Activated CD8-positive, alpha-beta memory T cell treated with anti-CD3 and anti-CD28 coated beads, Interleukin-2, amount 50 U/mL, for 24 hours (primary cell): ENCODE measurements around the gene TNP2.
A peak's percentile ranks its signal among the peaks of the same experiment; 100 is the strongest.
"Not testable (repeated sequence)": the region's sequence is repeated elsewhere in the genome, so short reads cannot be mapped to it uniquely, and the experiment has no call there.

Experiments
- DNase-seq: peaks from one replicate; pipeline ENCODE4 v3.0.0-alpha.2; 2020; ENCODE audit errors: extremely low read depth

The TNP2 gene

DNA sequence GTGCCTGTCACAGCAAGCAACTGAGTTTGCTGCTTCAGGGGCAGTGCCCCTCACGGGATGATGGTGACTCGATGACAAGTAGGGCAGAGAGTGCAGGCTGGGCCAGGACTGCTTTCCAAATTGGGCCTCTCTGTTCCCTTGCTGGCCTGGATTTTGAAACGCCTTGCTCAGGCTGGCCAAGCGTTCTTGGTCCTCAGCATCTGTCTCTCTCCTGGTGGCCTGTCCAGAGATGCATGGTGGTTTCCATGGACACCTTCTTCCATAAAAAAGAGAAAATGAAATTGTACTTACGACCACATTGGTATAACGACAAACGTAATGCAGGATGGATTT lies 31.4 kb upstream of the TNP2 start:
- no peak for DNase-seq

DNA sequence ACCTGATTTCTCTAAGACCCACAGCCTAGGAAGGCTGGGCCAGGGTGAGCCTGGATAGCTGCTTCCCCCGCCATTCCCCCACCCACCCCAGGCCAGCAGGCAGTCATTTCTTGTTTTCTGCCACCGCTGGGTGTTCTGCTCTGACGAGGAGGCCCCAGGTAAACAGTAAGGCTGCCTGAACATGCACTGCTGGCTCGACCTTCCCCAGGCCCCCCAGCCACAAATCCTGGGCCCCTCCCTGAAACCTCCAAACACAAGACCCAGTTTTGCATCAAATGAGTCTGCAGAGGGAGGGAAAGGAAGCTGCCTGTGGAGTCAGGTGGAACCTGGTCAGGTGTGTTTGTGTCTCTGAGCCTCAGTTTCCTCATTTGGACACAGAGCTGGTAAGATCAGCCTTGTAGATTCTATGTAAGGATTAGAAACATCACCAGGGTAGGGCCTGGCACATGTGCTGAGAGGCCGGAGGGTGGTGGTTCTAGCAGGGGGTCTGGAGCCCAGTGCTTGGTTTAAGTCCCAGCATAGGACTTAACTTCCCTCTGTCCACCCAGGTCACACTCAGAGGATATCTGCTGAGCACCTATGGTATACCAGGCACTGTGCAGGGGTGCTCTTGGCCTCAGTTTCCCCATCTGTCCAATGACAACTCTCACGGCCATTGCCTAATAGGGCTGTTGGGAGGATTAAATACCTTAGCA lies 30.9 kb upstream of the TNP2 start:
- no peak for DNase-seq

DNA sequence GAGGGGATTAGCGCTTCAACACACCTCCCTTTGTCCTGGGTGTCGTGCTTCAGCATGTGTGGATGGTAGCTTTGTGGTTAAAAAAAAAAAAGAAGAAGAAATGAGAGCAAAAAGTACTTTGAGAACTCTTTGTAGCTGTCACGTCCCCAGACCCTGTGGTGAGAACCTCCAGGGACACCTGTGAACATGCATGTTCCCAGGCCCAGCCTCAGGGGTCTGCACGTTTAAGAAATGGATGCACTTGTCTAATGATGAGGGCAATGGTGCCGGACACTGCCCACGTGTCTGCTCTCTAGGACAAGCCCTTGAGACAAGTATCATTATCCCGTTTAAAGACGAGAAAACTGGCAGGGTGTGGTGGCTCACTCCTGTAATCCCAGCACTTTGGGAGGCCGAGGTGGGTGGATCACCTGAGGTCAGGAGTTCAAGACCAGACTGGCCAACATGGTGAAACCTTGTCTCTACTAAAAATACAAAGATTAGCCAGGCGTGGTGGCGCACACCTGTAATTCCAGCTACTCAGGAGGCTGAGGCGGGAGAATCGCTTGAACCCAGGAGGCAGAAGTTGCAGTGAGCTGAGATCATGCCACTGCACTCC lies 29.9 kb upstream of the TNP2 start:
- not testable (repeated sequence) for DNase-seq

DNA sequence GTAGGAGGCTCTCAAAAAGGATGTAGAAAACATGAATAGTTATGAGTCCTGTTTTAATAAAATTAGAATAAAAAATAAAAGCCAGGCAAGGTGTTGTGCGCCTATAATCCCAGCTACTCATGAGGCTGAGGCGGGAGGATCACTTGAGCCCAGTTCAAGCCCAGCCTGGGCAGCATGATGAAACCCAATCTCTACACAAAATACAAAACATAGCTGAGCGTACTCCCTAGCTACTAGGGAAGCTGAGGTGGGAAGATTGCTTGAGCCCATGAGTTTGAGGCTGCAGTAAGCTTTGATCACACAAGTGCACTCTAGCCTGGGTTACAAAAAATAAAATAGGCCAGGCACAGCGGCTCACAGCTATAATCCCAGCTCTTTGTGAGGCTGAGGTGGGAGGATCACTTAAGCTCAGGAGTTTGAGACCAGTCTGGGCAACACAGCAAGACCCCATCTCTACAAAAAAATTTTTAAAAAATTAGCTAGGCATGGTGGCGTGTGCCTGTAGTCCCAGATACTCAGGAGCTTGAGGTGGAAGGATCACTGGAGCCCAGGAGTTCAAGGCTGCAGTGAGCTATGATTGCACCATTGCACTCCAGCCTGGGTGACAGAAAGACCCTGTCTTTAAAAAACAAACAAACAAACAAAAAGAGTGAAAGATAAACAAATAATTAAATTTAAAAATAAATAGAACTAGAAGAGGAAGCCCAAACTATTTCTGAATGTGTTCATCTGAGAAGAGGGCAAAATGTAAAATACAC lies 29.2 kb upstream of the TNP2 start:
- DNase-seq: no peak

DNA sequence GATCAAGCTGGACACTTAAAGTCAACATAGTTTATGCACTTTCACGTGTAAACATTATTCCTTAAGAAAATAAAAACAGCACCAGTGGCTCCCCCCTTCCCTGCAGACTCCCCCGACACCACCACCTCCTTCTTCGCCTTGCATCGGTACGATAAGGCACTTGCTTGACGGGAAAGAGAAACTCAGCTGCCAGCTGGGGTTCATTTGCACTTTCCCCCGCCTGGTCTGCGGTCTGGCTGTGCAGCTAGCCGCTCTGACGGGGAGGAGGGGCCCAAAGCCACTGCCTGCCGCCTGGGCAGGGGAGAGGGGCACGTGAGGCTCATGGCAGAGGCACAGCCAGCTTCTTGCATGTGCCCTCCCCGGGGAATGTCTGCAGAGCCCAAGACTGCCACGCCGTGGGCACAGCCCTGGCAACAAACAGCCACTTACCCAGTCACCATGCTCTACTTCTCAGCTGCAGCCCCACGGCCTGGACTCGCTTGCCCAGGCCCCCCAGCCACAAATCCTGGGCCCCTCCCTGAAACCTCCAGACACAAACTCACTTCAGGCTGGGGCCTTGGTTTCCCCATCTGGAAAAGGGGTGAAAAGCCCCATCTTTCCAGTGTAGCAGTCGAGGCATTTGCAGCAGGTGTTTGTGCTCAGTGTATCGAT lies 28.5 kb upstream of the TNP2 start:
- peak; percentile 24 for DNase-seq

DNA sequence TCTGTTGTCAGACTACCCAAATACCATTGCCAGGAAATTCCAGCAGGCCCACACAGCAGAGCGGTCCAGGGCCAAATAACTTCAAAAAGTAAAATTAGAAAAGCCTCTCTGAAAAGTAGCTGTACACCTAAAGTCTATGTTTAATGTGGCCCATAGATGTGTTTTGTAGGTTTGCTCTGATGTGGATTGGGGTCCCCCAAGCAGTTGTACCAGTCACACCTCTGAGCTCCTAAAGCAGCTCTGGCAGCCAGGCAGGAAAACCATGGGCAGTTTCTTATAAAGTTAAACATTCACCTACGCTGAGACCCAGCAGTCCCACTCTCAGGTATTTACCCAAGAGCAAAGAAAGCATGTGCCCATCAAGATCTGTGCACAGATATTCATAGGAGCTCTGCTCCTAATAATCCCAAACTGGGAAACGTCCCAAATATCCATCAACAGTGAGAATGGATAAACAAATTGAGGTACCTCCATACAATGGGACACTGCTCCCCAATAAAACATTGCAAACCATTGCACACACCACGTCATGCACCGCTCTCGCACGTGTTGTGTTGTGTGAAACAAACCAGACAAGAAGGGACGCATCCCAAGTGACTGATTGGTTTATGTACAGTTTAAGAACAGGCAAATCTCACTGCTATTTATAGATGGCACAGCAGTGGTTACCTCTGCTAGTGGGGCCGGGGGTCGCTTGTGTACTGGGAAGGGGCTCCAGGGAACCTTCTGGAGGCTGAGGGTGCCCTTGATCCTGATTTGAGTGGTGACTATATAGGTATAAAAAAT lies 27.8 kb upstream of the TNP2 start:
- DNase-seq: no peak

DNA sequence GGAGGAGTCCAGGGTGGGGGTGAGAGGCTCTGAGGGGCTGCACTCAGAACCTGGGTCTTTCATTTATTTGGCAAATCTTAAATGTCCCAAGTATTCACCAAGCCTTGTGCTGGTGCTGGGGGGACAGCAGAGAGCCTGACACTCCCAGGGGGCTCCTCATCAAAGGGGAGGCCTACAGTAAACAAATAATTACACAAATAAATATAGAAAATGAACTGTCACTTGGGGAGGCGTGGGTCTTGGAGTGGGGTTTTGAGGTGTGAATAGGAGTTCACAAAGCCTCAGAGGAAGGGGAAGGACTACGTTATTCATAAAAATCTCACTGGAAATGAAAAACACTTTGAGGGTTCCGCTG lies 27.2 kb upstream of the TNP2 start:
- DNase-seq: no peak

DNA sequence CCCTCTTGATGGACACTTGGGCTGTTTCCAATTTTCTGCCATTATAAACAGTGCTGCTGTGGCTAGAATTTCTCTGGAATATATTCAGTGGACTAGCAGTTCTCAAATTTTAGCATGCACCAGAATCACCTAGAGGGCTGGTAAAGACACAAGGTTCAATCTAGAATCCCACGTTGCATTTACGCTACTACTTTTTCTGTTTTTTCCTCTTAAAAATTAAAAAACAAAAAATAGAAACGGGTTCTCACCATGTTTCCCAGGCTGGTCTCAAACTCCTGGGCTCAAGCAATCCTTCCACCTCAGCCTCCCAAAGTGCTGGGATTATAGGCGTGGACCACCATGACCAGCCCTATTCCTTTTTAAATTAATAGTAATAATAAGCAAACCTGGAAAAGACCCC lies 26.5 kb upstream of the TNP2 start:
- DNase-seq: no peak

DNA sequence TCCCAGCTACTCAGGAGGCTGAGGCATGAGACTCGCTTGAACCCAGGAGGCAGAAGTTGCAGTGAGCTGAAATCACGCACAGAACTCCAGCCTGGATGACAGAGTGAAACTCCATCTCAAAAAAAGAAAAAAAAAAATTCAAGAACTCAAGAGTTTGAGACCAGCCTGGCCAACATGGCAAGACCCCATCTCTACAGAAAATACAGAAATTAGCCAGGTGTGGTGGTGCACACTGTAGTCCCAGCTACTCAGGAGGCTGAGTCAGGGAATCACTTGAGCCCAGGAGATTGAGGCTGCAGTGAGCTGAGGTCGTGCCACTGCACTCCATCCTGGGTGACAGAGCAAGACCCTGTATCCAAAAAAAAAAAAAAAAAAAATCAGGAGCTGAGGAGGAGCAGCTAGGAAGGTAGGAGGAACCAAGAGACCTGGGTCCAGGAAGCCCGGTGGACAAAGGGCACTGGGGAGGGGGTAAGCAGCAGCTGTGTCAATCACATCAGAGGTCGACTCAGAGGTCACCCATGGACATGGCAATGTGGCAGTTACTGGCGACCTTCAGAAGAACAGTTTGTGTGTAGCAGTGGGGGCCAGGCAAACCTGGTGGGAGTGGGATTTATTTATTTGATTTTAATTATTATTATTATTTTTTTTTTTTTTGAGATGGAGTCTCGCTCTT lies 23.1 kb upstream of the TNP2 start:
- DNase-seq: no peak

DNA sequence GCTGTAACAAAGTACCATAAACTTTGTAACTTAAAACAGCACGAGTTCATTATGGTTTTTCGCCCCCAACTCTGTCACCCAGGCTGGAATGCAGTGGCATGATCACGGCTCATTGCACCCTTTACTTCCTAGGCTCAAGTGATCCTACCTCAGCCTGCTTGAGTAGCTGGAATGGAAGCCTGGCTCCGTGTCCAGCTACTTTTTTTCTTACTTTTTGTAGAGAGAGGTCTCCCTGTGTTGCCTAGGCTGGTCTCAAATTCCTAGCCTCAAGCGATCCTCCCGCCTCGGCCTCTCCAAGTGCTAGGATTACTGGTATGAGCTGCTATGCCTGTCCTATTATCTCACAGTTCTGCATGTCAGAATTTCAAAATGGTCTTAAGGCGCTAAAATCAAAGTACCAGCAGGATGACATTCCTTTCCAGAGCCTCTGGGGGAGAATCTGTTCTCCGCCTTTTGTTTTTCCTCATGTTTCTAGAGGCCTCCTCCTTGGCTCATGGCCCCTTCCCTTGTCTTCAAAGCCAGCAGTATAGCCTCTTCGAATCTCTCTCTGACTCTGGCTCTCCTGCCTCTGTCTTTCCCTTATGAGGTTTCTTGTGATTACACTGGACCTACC lies 22.1 kb upstream of the TNP2 start:
- no peak for DNase-seq

DNA sequence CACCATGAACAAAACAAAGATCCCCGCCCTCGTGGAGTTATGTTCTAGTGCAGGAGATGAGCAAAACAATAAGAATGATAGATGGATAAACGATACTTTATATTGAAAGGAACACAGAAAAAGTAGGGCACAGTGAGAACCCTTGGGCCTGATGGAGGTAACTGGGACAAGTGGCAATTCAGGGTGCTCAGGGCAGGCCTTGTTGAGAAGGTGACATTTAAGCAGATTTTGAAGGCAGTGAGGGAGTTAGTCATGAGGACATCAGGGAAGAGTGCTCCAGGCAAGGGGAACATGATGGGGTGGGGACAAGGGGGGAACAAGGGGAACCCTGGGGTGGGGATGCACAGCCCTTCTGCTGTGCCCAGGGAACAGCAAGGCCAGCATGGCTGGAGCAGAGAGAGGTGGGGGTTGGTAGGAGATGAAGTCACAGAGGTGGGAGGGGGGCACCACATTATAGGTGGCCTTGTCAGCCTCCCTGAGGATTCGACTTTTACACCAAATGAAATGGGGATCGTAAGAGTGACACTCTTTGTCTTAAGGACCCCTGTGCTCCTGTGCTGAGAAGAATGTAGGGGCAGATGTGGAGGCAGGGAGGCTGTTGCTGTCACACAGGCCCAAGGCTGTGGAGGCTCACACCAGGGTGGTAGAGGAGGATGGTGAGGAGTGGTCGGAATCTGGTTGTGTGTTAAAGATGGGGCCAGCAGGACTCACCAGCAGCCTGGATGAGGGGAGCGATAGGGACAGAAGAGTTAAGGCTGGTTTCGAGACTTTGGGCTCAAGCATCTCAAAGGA lies 21.2 kb upstream of the TNP2 start:
- no peak for DNase-seq

DNA sequence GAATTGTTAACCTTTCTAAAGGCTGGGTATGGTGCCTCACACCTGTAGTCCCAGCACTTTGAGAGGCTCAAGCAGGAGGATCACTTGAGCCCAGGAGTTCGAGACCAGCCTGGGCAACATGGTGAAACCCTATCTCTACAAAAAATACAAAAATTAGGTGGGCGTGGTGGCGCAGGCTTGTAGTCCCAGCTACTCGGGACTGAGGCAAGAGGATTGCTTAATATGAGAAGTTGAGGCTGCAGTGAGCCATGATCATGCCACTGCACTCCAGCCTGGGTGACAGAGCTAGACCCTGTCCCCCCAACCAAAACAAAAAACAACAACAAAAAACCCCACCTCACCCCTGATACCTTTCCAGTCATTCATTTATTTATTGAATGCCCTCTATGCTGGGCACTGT lies 20.6 kb upstream of the TNP2 start:
- not testable (repeated sequence) for DNase-seq

DNA sequence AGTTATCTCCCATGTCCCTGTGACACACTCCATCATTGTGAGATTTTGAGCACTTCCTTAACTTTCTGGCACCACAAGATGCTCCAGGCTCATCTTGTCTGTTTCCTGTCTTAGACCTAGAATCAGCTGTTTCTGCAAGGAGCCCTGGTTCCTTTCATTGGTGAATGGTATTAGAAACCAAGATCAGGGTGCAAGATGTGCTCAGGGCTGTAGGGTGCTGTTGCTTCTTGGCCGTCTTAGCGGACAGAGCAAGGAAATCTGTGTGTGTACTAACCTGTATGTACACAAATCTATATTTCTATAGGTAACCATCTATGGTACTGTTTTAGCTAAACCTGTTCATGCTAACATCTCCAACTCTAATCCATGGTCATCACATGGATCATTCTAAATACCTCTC lies 20.1 kb upstream of the TNP2 start:
- DNase-seq: no peak

DNA sequence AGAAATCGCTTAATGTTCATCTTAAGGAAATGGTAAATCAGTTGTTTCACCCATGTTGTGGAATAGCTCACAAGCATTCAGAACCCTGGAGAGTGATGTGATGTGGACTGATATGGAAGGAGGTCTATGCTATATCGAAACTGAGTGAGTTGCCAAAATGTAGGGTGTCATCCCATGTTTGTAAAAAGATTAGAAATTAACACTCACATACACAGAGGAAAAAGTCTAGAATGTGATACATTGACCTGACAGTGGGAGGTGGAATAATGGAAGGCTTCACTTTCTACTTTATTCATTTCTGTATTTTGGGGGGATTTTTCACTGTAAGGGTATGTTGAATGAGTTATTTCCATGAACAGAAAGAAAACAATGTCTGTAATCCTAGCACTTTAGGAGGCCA lies 16.7 kb upstream of the TNP2 start:
- no peak for DNase-seq

DNA sequence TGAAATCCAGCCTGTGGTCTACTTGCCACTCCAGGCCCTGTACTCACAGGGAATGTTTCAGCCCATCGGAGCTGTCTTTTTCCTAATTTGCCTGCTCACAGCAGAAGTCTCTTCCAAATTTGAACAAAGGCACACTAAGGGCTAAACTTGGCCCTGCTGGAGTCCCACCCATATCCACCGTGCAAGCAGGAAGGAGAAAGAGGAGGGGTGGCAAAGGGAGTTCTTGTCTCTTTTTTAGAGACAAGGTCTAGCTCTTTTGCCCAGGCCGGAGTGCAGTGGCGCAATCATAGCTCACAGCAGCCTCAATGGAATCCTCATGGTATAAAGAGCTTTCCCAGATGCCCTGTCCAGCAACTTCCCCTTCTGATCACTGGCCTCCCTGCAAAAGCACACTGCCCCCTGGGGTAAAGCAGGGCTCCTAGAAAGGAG lies 14.7 kb upstream of the TNP2 start:
- no peak for DNase-seq

DNA sequence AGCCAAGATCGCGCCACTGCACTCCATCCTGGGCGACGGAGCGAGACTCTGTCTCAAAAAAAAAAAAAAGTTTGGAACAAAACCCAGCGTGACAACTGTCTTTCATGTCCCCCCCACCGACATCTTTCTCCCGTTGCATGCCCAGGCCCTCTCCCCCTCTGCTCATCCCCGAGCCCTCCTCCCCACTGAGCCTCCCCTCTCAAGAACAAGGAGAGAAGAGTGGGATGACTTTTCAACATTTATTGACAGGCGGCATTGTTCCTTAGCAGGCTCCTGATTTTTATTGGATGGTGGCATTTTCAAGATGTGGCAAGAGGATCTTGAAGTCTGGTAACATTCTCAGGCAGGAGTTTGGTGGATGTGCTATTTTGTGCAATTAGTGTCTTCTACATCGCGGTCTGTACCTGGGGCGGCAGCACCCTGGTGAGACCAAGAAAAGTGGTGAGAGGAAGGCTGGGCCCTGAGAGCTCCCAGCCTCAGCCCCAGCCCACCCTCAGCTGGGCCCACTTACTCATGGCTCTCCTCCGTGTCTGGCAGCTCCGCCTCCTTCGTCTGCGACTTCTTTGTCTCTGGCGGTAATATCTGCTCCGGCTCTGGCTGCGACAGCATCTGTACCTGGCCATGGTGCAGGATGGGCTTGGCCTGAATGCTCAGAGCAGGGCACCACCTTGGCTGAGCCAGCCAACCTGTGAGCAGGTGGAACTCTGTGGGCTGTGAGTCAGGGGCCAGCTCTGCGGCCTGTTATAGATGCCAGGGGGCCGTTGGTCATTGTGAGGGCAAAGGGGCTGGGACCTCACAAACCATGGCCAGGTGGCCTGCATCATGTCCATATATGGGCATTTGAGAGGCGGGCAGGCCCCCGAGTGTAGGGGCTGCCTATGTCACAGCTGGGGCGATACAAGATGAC lies 11.7 kb upstream of the TNP2 start, which contains the start of gene PRM1:
PRM1 (minus strand) TSS at position 715 of the 907 bp plus-strand sequence; CDS start at position 623, 92 bp downstream.
- no peak for DNase-seq

DNA sequence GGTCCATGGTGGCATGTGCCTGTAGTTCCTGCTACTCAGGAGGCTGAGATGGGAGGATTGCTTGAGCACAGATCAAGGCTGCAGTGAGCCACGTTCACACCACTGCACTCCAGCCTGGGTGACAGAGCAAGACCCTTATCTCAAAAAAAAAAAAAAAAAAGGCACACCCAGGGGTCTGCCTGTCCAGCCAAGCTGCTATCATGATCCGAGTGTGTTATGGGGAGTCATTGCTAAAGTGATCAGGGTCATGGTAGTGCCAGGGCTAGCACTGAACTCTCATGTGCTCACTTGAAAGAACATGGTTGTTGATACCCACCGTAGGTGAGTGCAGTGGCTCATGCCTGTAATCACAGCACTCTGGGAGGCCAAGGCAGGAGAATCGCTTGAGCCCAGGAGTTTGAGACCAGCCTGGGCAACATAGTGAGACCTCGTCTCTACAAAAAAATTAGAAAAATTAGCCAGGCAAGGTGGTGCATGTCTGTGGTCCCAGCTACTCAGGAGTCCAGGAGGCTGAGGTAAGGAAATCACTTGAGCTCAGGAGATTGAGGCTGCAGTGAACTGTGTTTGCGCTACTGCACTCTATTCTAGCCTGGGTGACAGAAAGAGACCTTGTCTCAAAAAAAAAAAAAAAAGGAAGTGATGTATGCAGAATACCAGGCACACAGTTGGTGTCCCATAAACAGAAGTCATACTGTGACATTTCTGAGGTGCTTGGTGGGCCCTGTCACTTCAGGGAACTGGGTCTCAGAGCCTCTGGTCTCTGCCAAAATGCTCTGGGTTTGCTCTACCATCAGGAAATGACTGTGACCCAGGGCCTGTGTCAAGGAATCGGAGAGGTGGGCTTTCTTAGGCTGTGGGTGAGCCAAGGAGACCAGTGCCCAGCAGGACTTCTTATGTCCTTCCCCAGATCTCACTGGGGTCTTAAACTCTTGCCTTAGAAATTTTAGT lies 9.8 kb upstream of the TNP2 start:
- DNase-seq: no peak
